ENCODE measurements around the gene EFCAB9.

- TF ChIP-seq TAF1 (IDR thresholded peaks at IDR 0.05; ENCODE audit: borderline replicate concordance, insufficient read depth, low read length) = no peak
- TF ChIP-seq, protein P1, sequence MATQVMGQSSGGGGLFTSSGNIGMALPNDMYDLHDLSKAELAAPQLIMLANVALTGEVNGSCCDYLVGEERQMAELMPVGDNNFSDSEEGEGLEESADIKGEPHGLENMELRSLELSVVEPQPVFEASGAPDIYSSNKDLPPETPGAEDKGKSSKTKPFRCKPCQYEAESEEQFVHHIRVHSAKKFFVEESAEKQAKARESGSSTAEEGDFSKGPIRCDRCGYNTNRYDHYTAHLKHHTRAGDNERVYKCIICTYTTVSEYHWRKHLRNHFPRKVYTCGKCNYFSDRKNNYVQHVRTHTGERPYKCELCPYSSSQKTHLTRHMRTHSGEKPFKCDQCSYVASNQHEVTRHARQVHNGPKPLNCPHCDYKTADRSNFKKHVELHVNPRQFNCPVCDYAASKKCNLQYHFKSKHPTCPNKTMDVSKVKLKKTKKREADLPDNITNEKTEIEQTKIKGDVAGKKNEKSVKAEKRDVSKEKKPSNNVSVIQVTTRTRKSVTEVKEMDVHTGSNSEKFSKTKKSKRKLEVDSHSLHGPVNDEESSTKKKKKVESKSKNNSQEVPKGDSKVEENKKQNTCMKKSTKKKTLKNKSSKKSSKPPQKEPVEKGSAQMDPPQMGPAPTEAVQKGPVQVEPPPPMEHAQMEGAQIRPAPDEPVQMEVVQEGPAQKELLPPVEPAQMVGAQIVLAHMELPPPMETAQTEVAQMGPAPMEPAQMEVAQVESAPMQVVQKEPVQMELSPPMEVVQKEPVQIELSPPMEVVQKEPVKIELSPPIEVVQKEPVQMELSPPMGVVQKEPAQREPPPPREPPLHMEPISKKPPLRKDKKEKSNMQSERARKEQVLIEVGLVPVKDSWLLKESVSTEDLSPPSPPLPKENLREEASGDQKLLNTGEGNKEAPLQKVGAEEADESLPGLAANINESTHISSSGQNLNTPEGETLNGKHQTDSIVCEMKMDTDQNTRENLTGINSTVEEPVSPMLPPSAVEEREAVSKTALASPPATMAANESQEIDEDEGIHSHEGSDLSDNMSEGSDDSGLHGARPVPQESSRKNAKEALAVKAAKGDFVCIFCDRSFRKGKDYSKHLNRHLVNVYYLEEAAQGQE (IDR thresholded peaks at IDR 0.05; ENCODE audit: insufficient read depth in 1 of 2, low read depth in 2 of 2, low read length in 2 of 2) = no peak
Observed at GRCh38 chr5:172175263-172175719, 18.7 kb upstream of the EFCAB9 start.

Measured in PFSK-1 (cell line).